AG20443 (cell line): Measurements from ENCODE around the gene EPYC.
A peak's percentile ranks its signal among the peaks of the same experiment; 100 is the strongest.
"Not testable (repeated sequence)": the region's sequence is repeated elsewhere in the genome, so short reads cannot be mapped to it uniquely, and the experiment has no call there.

Experiments
- DNase-seq: peaks from one replicate; pipeline ENCODE4 v3.0.0; 2012; ENCODE audit warnings: low spot score, mixed read lengths

Gene EPYC

GRCh38 chr12:90990611-90991010, 14.2 kb downstream of the EPYC start:
- DNase-seq = no peak

- no peak for DNase-seq
These were observed 15.1 kb downstream of the EPYC start for GRCh38 chr12:90989686-90990111.

GRCh38 chr12:90987520-90987919, 17.3 kb downstream of the EPYC start:
- no peak for DNase-seq

GRCh38 chr12:90987101-90987500, 17.7 kb downstream of the EPYC start:
- no peak for DNase-seq

- DNase-seq = not testable (repeated sequence)
These were observed 19.4 kb downstream of the EPYC start for GRCh38 chr12:90985331-90985730.

GRCh38 chr12:90984114-90984513, 20.7 kb downstream of the EPYC start:
- DNase-seq = no peak

GRCh38 chr12:90982170-90982569, 22.6 kb downstream of the EPYC start:
- no peak for DNase-seq

GRCh38 chr12:90979951-90980350, 24.8 kb downstream of the EPYC start:
- DNase-seq = peak; percentile 44

GRCh38 chr12:90979019-90979418, 25.8 kb downstream of the EPYC start:
- DNase-seq = no peak

GRCh38 chr12:90978117-90978770, 26.5 kb downstream of the EPYC start:
- DNase-seq = peak; percentile 70

- peak; percentile 14 for DNase-seq
These were observed 27.5 kb downstream of the EPYC start for GRCh38 chr12:90977224-90977623.

- DNase-seq = peak; percentile 48
These were observed 30.5 kb downstream of the EPYC start for GRCh38 chr12:90974286-90974685.

- DNase-seq = no peak
These were observed 32.5 kb downstream of the EPYC start for GRCh38 chr12:90972226-90972625.

- no peak for DNase-seq
These were observed 33.9 kb downstream of the EPYC start for GRCh38 chr12:90970911-90971310.

GRCh38 chr12:90970471-90970870, 34.3 kb downstream of the EPYC start:
- no peak for DNase-seq

- DNase-seq = no peak
These were observed 34.9 kb downstream of the EPYC start for GRCh38 chr12:90969851-90970250.

- DNase-seq = no peak
These were observed 35.4 kb downstream of the EPYC start for GRCh38 chr12:90969346-90969745.

- DNase-seq = no peak
These were observed 39.6 kb downstream of the EPYC start for GRCh38 chr12:90965204-90965603.

GRCh38 chr12:90964616-90965015, 40.2 kb downstream of the EPYC start:
- DNase-seq = no peak

GRCh38 chr12:90963946-90964345, 40.8 kb downstream of the EPYC start:
- no peak for DNase-seq

- no peak for DNase-seq
These were observed 43.6 kb downstream of the EPYC start for GRCh38 chr12:90961154-90961553.

- DNase-seq = peak; percentile 52
These were observed 45.1 kb downstream of the EPYC start for GRCh38 chr12:90959538-90960139.

- DNase-seq = peak; percentile 25
These were observed 45.7 kb downstream of the EPYC start for GRCh38 chr12:90959032-90959431.

GRCh38 chr12:90958347-90958746, 46.4 kb downstream of the EPYC start:
- no peak for DNase-seq
